ENCODE results near the gene HK2. TPM values are rescaled to one million over a fixed set of nuclear protein-coding genes. Genes with fewer than 3 reads are reported as not detected.

HK2 gene
- total RNA-seq, 6 experiments from 2014 or later: 0.48 to 23.0 (median 0.87) TPM

GRCh38 chr2:74869517-74869916 lies 35.6 kb downstream of the HK2 start:
- ATAC-seq (no peak), DNase-seq (no peak)
- no peaks in the 10 kb centered on the region for H3K27me3 ChIP-seq
- H3K9me3 ChIP-seq: no peaks in the 10 kb centered on the region
- no peak for TF ChIP-seq CTCF (IDR thresholded peaks at IDR 0.05)
- no peak for TF ChIP-seq POLR2A (IDR thresholded peaks at IDR 0.05)
- no peak overlapping the region for H3K27ac ChIP-seq
- H3K4me1 ChIP-seq: peaks cover 0 to 6% (median 0%) of the 10 kb centered on the region in 4 donors
- H3K36me3 ChIP-seq: no peaks in the 10 kb centered on the region
- intact Hi-C loops (cut with DNase I): no loop called here
- H3K4me3 ChIP-seq: no peak overlapping the region
- 71% methylated on average over 5 of the region's 6 CpGs for WGBS (ENCODE audit: insufficient coverage, low coverage, low lambda C conversion rate, missing lambda C conversion rate)

- ATAC-seq (no peak), DNase-seq (no peak)
- TF ChIP-seq POLR2A (IDR thresholded peaks at IDR 0.05) (no peak), CTCF (IDR thresholded peaks at IDR 0.05) (no peak)
- Histone ChIP-seq H3K27me3 (no peaks in the 10 kb centered on the region), H3K4me3 (no peak overlapping the region), H3K4me1 (peaks cover 0 to 6% (median 0%) of the 10 kb centered on the region in 4 donors), H3K36me3 (no peaks in the 10 kb centered on the region), H3K27ac (no peak overlapping the region), H3K9me3 (no peaks in the 10 kb centered on the region)
- 84% methylated on average over 4 of the region's 4 CpGs for WGBS (ENCODE audit: insufficient coverage, low coverage, low lambda C conversion rate, missing lambda C conversion rate)
- intact Hi-C loops (cut with DNase I): loop anchor here in 1 of 2 donors (10.0 kb wide), 1 partner anchor 156 kb away; no protein-coding TSS in a partner anchor
These were observed 37.0 kb downstream of the HK2 start for GRCh38 chr2:74870951-74871350.

GRCh38 chr2:74871414-74871813 lies 37.5 kb downstream of the HK2 start:
- Histone ChIP-seq H3K4me3 (no peak overlapping the region), H3K9me3 (no peaks in the 10 kb centered on the region), H3K27ac (no peak overlapping the region), H3K27me3 (no peaks in the 10 kb centered on the region), H3K36me3 (no peaks in the 10 kb centered on the region), H3K4me1 (peaks cover 0 to 6% (median 0%) of the 10 kb centered on the region in 4 donors)
- intact Hi-C loops (cut with DNase I): loop anchor here in 1 of 2 donors (10.0 kb wide), 1 partner anchor 157 kb away; no protein-coding TSS in a partner anchor
- no peak for DNase-seq
- 99% methylated on average over 6 of the region's 6 CpGs for WGBS (ENCODE audit: insufficient coverage, low coverage, low lambda C conversion rate, missing lambda C conversion rate)
- no peak for ATAC-seq
- TF ChIP-seq CTCF (IDR thresholded peaks at IDR 0.05): no peak
- TF ChIP-seq POLR2A (IDR thresholded peaks at IDR 0.05): no peak

- H3K4me1 ChIP-seq: peaks cover 0 to 6% (median 0%) of the 10 kb centered on the region in 4 donors
- no peak for DNase-seq
- intact Hi-C loops (cut with DNase I): loop anchor here in 1 of 2 donors (10.0 kb wide), 1 partner anchor 158 kb away; no protein-coding TSS in a partner anchor
- H3K9me3 ChIP-seq: no peaks in the 10 kb centered on the region
- TF ChIP-seq CTCF (IDR thresholded peaks at IDR 0.05) (no peak), POLR2A (IDR thresholded peaks at IDR 0.05) (no peak)
- no peak overlapping the region for H3K27ac ChIP-seq
- no peaks in the 10 kb centered on the region for H3K27me3 ChIP-seq
- no peaks in the 10 kb centered on the region for H3K36me3 ChIP-seq
- WGBS (ENCODE audit: insufficient coverage, low coverage, low lambda C conversion rate, missing lambda C conversion rate): 30% methylated on average over 2 of the region's 2 CpGs
- H3K4me3 ChIP-seq: no peak overlapping the region
- ATAC-seq: no peak
These were observed 38.5 kb downstream of the HK2 start for GRCh38 chr2:74872389-74872836.

All from right lobe of liver (tissue), 6 donors.